Vagina (tissue), 2 donors: ENCODE measurements around the gene ROPN1L.

Source experiments
- CTCF ChIP-seq, 3 experiments: fragments of 450-650 bp in 2 of 3; fragments of 200-600 bp in 1 of 3; sonication (generic) in 1 of 3; IDR thresholded peaks; one replicate each; pipeline ENCODE4 v1.5.1; 2017 to 2019; ENCODE audit warnings: antibody characterized with exemption in 3 of 3, mild to moderate bottlenecking in 2 of 3, moderate library complexity in 2 of 3
- POLR2AphosphoS5 ChIP-seq, 2 donors: sonication (generic); formaldehyde crosslinking; IDR thresholded peaks; one replicate each; pipeline ENCODE4 v1.9.0; 2017; ENCODE audit warnings: antibody characterized with exemption in 2 of 2, mild to moderate bottlenecking in 2 of 2, low read depth in 1 of 2; ENCODE audit not compliant: insufficient read depth in 1 of 2

GRCh38 chr5:10461904-10462555 is 20.4 kb downstream of the ROPN1L start:
- TF ChIP-seq CTCF (IDR thresholded peaks at IDR 0.05) (no peak), POLR2AphosphoS5 (IDR thresholded peaks at IDR 0.05; ENCODE audit: insufficient read depth in 1 of 2, low read depth in 1 of 2) (no peak)
